NCI-H82 treated with DMSO at 0.1 percent for 48 hours (cell line): ENCODE data around the gene CFAP410.

Experiments used
- DNase-seq: peaks from one replicate; lab custom pipeline; 2025; ENCODE audit not compliant: unreplicated experiment; lab: John Stamatoyannopoulos, UW

Gene CFAP410

DNA sequence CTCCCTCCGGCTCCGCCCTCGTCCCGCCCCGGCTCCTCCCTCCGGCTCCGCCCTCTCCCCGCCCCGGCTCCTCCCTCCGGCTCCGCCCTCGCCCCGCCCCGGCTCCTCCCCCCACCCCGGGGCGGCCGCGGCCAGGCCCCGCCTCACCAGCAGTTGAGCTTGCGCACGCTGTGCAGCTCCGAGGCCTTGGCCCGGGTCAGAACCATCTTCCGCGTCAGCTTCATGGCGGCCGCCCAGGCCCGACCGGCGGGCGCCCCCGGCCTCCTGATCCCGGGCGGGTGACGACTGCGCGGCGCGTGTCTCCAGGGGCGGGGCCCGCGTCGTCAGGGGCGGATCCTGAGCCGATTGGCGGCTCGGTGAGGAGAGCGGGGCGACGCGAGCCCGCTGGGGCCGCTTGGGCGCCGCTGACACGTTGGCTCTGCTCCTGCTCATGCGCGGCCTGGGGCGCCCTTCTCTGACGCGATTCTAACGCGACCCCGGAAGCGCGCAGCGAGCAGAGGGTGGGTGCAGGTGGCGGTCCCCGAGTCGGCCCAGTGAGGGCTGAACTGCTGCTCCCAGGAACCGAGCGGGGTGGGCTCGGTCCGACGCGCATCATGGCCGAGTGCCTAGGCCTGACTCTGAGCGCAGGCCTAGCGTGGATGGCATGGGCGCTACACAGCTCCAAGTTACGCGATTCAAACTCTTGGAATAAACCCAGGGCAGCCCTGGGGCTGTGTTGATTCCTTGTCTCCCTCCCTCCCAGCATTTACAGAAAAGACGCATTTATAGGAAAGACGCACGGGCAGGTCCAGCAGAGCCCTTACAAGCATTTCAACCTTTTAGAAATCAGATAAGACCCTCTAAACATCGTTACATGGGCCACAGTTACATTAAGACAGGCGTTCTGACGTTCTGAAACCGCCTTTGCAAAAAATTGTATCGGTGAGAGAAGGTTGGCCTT is at the start of gene CFAP410:
Gene CFAP410, minus strand, starts transcription at position 420 of the 940 bp plus-strand sequence. Its CDS starts 196 bp downstream, at position 224.
- peak; percentile 71 for DNase-seq

- DNase-seq: no peak
Measured at GRCh38 chr21:44384968-44385367, 45.8 kb upstream of the CFAP410 start.

DNA sequence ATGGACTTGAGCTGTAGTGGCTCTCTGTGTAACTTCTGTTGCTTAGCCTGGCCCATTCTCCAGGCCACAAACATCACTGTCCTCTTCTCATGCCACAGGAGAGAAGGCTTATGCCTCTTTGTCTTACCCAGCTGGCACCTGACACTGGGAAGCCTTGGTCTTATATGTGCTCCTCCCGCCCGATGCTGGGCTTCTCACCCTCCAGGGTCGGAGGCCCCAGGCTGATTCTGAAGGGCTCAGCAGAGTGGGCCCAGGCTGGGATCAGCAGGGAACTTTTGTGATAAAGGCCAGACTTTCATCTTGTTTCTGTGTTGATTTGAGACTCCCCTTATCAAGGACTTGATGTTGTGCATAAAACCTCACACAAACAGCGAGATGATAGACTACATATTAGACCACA is 44.0 kb upstream of the CFAP410 start:
- no peak for DNase-seq

DNA sequence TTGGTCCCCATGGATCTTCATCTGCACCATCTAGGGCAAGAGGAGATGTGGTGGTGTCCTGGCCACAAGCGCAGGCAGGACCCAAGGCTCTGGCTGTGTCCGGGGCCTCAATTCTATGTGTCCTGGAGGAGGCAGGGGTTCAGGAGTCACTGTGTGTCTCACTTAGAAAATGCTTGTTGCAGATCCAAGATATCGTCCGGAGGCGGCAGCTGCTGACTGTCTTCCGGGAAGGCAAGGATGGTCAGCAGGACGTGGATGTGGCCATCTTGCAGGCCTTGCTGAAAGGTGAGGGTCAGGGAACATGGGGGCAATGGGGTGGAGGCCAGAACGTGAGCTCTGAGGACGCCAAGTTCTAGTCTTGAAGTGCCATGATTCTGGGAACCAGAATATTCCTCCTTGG is 43.3 kb upstream of the CFAP410 start:
- no peak for DNase-seq

DNA sequence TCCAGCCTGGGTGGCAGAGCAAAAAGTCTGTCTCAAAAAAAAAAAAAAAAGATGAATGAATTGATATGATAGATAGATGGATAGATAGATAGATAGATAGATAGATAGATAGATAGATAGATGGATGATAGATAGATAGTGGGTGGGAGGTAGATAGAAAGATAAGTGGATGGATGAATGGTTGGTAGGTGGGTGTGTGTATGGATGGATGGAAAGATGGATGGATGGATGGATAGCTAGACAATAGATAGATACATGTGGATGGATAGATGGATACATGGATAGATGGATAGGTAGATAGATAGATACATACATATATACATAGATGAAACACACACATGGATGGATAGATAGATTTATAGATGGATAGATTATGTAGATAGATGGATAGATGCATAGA is 42.7 kb upstream of the CFAP410 start:
- no peak for DNase-seq

DNA sequence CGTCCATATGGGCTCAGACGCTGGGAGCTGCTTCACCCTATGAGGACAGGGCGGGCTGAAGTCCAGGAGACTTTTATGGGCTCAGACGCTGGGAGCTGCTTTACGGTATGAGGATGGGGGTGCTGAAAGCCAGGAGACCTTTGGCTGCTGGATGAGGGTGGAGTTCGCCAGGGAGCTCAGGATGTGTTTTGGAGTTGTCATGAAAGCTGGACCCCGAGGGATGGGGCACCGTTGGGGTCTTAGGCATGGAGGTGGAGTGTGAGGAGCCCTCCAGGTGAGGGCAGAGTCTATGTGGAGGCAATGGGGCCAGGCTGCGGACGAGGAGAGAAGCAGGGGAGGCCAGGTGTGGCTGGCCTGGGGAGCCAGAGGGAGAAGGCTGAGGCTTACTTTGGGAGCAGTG is 41.7 kb upstream of the CFAP410 start:
- DNase-seq: no peak

DNA sequence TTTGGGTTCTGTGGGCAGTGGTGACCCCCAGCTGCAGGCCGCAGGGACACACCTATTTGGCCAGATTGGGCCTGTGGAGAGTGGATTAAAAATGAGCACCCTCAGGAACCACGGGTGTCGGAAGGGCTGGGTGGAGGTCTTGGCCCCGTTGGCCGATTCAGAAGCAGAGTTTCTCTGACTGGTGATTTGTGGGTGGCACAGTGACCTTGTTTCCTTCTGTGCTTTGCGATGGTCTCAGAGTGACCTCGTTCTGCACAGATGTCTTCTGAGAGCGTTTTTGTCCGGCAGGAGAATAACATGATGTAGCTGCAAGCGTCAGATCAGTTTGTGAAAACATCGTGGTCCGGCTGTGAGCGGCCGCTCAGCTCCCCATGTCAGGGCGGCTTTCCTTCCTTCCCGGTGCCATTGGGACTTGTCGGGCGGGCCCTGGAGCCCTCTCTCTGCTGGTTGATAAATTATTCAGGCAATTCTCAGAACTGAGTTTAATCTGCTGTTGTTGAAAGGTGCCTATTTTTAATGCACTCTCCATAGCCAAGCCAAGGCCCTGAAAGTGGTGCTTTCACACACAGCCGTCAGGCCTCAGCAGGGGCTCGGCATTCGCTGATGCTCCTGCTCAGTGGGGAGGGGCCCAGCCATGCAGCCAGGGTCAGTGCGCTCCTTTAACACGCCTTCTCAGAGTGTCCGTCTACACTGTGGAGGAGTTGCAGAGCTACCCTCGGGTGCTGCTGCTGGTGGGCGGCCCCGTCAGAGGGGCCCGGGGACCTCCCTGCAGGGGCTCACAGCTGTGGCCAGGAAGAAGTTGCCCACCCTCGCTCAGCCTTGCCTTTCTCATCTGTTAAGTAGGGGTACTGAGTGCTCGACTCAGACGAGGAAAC is 41.0 kb upstream of the CFAP410 start:
- DNase-seq: no peak

DNA sequence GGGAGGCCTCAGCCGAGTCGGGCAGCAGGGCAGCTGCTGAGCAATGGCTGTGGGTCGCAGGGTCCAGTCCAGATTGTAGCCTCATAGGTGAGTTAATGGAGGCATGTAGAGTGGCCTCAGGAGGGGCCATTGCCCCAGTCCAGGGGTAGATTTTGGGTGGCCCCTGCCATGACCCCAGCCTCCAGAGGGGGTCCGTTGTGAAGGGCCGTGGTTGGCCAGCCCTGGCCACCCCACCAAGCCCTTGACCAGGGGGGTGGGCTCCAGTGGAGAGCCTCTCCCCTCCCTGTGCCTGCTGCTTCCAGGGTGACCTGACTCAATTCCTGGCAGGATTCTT is 40.3 kb upstream of the CFAP410 start:
- DNase-seq: no peak

DNA sequence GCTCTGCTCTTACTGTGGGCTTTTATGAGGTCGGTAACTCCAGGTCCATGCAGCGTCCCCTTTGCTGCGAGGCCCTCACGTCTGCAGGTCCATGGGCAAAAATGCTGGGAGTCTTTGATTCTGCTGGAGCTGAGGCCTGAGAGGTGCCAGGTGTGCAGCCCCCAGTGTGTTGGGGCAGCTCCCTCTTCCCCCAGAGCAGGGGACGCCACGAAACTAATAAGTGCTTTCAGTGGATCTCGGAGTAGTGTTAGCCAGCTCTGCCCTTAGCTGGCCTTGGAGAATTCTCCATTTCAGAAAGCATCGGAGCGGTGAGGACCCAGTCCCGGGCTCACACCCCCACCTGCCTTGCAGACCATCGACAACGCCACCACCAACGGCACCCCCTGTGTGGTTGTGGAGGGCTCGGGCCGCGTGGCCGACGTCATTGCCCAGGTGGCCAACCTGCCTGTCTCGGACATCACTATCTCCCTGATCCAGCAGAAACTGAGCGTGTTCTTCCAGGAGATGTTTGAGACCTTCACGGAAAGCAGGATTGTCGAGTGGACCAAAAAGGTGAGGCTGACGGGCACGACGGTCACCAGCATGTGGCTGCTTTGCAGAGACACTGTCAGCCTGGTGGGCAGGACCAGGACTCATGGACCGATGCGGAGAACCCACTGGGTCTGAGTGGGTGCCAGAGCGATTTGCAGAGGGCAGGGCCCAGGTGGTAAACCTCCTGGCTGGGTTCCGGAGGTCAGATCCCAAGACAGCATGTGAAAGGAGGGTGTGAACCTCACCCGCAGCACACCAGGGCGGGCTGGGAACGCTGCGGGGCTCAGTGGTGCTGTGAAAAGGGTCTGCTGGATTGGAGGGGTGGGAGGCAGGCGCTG is 39.7 kb upstream of the CFAP410 start:
- no peak for DNase-seq

GRCh38 chr21:44377922-44378645 is 38.9 kb upstream of the CFAP410 start:
- no peak for DNase-seq

DNA sequence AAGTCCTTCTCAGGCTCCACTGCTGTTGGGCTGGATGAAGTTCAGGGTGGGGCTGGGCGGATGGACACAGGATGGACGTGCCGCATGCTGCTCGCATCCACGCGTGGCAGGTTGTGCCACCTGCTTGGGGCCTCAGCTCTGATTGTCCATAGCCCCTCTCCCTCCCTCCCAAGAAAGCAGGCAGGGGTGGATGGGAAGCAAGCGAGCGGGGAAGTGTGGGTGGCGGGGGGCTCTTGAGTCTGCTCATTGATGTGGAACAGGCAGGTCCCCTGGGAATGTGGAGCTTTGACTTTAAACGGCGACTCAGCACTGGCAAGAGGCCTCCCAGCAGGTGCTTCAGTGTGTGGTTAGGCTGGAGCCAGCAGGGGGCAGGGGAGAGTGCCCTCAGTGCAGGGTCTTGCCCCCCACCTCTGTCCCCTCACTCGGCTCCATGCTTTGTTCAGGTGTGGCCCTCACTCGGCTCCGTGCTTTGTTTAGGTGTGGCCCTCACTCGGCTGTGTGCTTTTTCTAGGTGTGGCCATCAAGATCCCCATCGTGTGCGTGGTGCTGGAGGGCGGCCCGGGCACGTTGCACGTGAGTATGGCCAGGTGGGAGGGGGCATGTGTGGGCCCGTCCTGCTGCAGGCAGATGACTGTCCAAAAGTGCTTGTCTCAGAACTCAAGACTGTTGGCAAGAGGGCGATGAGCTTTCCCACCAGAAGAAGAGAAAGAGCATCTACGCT is 38.2 kb upstream of the CFAP410 start:
- no peak for DNase-seq

DNA sequence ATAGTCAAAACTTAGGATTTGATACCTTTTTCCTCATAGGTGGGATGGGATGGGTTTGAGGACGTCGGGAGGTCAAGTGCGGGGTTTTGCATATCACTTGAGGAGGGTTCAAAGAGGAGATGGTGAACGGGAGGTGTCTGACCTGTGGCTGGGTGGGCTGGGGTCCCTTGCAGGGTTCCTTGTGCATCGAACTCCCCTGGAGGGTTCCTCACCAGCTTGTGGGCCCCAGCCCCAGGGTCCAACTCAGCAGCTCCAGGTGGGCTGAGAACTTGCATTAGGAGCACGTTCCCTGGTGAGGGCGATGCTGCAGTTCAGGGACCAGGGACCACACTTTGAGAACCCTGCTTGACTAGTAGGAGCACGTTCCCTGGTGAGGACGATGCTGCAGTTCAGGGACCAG is 37.4 kb upstream of the CFAP410 start:
- DNase-seq: no peak

- no peak for DNase-seq
Measured at GRCh38 chr21:44375761-44376241, 36.6 kb upstream of the CFAP410 start.

GRCh38 chr21:44375281-44375651 is 36.1 kb upstream of the CFAP410 start:
- no peak for DNase-seq

DNA sequence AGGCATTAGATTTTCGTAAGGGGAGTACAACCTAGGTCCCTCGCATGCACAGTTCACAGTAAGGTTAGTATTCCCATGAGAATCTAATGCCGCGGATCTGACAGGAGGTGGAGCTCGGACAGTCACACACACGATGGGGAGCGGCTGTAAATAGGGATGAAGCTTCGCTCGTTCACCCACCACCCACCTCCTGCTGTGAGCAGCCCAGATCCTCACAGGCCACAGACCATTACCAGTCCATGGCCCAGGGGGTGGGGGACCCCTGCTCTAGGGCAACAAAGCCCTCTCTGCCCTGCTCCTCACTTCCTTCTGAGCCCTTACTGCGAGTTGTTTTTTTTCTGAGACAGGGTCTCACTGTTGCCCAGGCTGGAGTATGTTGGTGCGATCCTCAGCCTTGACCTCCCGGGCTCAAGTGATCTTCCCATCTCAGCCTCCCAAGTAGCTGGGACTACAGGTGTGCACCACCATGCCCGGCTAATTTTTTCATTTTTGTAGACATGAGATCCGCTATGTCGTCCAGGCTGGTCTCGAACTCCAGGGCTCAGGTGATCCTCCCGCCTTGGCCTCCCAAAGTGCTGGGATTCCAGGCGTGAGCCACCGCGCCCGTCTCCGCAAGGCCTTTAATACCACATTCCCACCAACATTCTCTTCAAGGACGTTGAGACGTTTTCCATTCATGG is 35.6 kb upstream of the CFAP410 start:
- DNase-seq: no peak

DNA sequence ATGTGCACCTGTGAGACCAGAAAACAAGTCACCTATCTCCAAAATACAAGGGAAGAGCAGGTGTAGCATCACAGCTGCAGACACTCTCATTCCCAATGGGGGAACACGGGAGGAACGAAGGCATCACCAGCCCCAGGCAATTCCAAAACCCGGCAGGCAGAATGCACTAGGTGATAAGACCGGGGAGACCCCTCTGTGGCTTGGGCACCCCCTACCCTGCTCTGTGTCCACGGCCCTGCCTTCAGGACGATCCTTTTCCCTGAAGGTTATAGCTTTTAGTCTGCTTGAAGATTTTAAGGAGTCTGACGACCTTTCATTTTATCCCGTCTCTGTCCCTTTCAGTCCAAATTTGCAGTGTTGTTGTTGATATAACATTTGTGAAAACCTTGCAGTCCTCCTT is 33.4 kb upstream of the CFAP410 start:
- no peak for DNase-seq

- DNase-seq: no peak
Measured at GRCh38 chr21:44371596-44371995, 32.4 kb upstream of the CFAP410 start.

DNA sequence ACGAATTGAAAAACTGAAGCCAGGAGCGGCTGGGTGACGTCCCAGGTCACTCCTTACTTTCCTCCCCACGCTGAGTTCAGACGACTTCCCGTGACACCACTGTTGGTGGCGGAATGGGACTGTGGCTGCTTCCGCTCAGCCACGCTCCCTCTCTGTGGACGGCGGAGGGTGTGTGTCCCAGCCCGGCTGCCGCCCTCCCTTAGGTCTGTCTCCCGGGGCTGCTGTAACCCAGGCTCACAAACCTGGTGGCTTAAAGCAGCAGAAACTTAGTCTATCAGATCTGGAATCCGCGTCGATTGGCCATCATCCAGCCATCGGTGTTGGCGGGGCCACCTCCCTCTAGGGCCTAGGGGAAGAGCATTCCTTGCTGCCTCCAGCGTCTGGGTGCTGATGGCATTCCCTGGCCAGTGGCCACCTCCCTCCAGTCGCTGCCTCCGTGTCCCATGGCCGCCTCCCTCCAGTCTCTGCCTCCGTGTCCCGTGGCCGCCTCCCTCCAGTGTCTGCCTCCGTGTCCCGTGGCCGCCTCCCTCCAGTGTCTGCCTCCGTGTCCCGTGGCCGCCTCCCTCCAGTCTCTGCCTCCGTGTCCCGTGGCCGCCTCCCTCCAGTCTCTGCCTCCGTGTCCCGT is 31.7 kb upstream of the CFAP410 start:
- no peak for DNase-seq
